ENCODE results near the gene KDM6B.
A peak's percentile ranks its signal among the peaks of the same experiment; 100 is the strongest.
"Not testable (repeated sequence)": the region's sequence is repeated elsewhere in the genome, so short reads cannot be mapped to it uniquely, and the experiment has no call there.

KDM6B gene

GRCh38 chr17:7853691-7854038 lies 19.6 kb downstream of the KDM6B start:
- DNase-seq, result no peak

GRCh38 chr17:7854078-7854777 lies 20.2 kb downstream of the KDM6B start:
- DNase-seq, result no peak

- DNase-seq, result no peak
Observed at GRCh38 chr17:7854851-7855659, 21.0 kb downstream of the KDM6B start, which contains the start of gene TMEM88. TMEM88 (plus strand) TSS chr17:7855066; CDS start chr17:7855075, 9 bp downstream.

- DNase-seq, result no peak
Observed at GRCh38 chr17:7855660-7856010, 21.6 kb downstream of the KDM6B start.

- DNase-seq, result peak; percentile 38 to 45
Observed at GRCh38 chr17:7856011-7856810, 22.2 kb downstream of the KDM6B start.

GRCh38 chr17:7856811-7857712 lies 23.0 kb downstream of the KDM6B start, which contains the start of gene NAA38:
NAA38 (minus strand) TSS chr17:7857559; CDS start chr17:7857463, 96 bp downstream.
- peak; percentile 90 to 94 for DNase-seq

GRCh38 chr17:7857713-7858521 lies 23.9 kb downstream of the KDM6B start, which contains the start of gene CYB5D1:
CYB5D1 (plus strand) TSS chr17:7858003; CDS start chr17:7858135, 132 bp downstream.
- DNase-seq, result peak; percentile 89 to 92

GRCh38 chr17:7858522-7858810 lies 24.4 kb downstream of the KDM6B start:
- peak in 1 of 2 experiments; percentile 48 for DNase-seq

GRCh38 chr17:7859028-7859427 lies 25.0 kb downstream of the KDM6B start:
- no peak for DNase-seq

GRCh38 chr17:7862692-7863437 lies 28.8 kb downstream of the KDM6B start:
- DNase-seq, result peak in 1 of 2 experiments; percentile 51

GRCh38 chr17:7864384-7864783 lies 30.4 kb downstream of the KDM6B start:
- DNase-seq, result not testable (repeated sequence)

- DNase-seq, result no peak
Observed at GRCh38 chr17:7864995-7865650, 31.1 kb downstream of the KDM6B start.

GRCh38 chr17:7867881-7868329 lies 33.9 kb downstream of the KDM6B start:
- no peak for DNase-seq

GRCh38 chr17:7873051-7873450 lies 39.0 kb downstream of the KDM6B start:
- DNase-seq, result no peak

GRCh38 chr17:7875804-7876370 lies 41.9 kb downstream of the KDM6B start:
- no peak for DNase-seq

GRCh38 chr17:7878234-7878633 lies 44.2 kb downstream of the KDM6B start:
- no peak for DNase-seq

- DNase-seq, result no peak
Observed at GRCh38 chr17:7880076-7880868, 46.3 kb downstream of the KDM6B start.

GRCh38 chr17:7881276-7882054 lies 47.4 kb downstream of the KDM6B start:
- DNase-seq, result no peak
